Panc1 (cell line): Measurements from ENCODE around the gene ZDHHC11B.

Experiments used
- SIN3A ChIP-seq: IDR thresholded peaks from 2 replicates; pipeline ENCODE4 v1.6.1; 2012; ENCODE audit warnings: low read depth, mild to moderate bottlenecking, low read length, moderate library complexity, borderline replicate concordance; ENCODE audit not compliant: insufficient read depth
- TF ChIP-seq, protein P1 (sequence below): fragments of 450-650 bp; IDR thresholded peaks from 2 replicates; pipeline ENCODE4 v1.5.1; 2017; ENCODE audit warnings: mild to moderate bottlenecking

DNA sequence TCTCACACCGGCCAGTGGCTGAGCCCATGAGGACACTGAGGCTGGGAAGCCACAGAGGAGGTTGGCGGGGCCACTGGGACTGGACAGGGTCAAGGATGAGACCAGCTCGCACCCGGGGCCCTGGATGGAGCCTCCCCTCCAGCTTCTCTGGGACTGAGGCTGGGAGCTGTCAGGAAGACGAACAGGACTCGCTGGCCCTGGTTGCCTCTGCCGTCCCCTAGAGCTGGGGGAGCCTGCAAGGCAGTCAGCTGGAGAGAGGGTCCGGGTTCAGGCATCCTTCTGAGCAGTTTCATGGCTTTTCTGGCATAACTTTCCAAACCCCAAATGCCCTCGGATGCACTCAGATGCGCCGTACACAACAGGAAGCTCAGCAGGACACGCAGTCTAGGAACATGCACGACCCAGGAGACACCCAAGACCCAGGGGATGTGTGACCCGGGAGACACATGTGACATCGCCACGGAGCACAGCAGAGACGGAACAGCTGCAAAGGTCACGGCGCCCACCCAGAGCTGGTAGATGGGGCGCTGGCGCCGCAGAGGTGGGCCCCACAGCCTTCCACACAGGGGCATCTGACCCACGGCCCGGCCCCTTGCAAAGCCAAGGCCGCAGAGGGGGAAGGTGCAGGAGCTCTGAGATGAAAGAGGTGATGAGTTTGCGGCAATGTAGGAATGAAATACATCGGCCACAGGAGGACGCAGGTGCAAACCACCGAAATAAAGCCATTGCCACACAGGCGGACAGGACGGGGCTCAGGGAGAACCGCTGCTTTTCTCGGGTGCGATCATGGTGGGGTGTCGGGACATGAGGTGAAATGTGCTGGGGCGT is 108.4 kb downstream of the ZDHHC11B start:
- TF ChIP-seq, protein P1, sequence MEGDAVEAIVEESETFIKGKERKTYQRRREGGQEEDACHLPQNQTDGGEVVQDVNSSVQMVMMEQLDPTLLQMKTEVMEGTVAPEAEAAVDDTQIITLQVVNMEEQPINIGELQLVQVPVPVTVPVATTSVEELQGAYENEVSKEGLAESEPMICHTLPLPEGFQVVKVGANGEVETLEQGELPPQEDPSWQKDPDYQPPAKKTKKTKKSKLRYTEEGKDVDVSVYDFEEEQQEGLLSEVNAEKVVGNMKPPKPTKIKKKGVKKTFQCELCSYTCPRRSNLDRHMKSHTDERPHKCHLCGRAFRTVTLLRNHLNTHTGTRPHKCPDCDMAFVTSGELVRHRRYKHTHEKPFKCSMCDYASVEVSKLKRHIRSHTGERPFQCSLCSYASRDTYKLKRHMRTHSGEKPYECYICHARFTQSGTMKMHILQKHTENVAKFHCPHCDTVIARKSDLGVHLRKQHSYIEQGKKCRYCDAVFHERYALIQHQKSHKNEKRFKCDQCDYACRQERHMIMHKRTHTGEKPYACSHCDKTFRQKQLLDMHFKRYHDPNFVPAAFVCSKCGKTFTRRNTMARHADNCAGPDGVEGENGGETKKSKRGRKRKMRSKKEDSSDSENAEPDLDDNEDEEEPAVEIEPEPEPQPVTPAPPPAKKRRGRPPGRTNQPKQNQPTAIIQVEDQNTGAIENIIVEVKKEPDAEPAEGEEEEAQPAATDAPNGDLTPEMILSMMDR, result no peak
- TF ChIP-seq SIN3A, result no peak
